ENCODE measurements around the gene APCDD1. TPM values are rescaled to one million over a fixed set of nuclear protein-coding genes. Genes with fewer than 3 reads are reported as not detected.

Gene APCDD1
- total and polyA plus RNA-seq, 2 experiments from 2014 or later = 69.6 to 114 TPM

DNA sequence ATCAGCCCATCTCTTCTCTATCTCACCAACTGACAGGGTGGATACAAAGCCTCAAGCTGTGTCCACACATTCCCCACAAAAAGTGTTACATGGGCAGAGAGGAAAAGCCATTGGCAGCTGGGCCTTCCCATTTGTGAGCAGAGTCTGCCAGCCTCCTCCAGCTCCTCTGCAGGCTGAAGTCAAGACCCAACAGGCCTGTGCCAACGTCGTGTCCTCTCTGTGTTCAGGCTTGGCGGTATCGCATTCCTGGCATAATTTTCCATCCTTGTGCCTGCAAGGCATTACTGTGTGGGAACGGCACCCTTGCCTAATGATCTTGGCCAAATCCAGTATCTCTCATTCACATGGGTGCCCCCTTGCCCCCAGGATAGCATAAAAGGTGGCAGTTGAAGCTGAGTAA is 41.5 kb upstream of the APCDD1 start:
- H3K4me3 ChIP-seq = no peak overlapping the region
- no peaks in the 10 kb centered on the region for H3K36me3 ChIP-seq (replicated peaks; ENCODE audit: insufficient read depth, low read depth)
- H2AFZ ChIP-seq = no peak overlapping the region
- H3K79me2 ChIP-seq = no peaks in the 10 kb centered on the region
- no peak for DNase-seq (ENCODE audit: low spot score)
- no peak overlapping the region for H3K27ac ChIP-seq
- no peak for TF ChIP-seq EZH2phosphoT487 (IDR thresholded peaks at IDR 0.05; ENCODE audit: low read depth, severe bottlenecking, unreplicated experiment)
- H3K9me2 ChIP-seq (replicated peaks; ENCODE audit: insufficient read depth) = no peaks in the 10 kb centered on the region
- no peaks in the 10 kb centered on the region for H3K9me3 ChIP-seq (ENCODE audit: low read depth)
- H4K20me1 ChIP-seq (ENCODE audit: insufficient read depth, poor library complexity, severe bottlenecking) = no peaks in the 10 kb centered on the region
- H3K4me1 ChIP-seq (ENCODE audit: insufficient read depth) = no peaks in the 10 kb centered on the region
- WGBS (ENCODE audit: low lambda C conversion rate, missing lambda C conversion rate) = 70% methylated on average over 5 of the region's 5 CpGs
- H3K4me2 ChIP-seq = no peak overlapping the region
- H3K27me3 ChIP-seq = no peaks in the 10 kb centered on the region

DNA sequence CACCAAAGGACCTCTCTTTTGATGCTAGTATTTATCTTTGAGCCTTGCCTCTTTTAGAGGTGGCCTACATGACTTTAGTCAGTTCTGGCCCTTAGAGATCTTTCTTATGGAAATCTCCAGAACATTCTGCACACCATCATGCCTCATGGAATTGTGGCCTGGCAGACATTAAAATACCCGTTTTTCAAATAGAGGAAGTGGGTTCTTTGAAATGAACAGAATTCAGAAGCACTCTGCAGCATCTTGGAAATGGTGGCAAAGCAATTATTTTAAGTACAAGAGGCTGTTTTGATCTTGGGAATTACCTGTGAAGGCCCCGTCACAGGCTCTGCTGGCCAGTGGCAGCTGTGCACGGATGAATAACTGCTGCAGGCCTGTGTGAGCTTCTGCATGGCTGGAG is 40.7 kb upstream of the APCDD1 start:
- no peak overlapping the region for H3K4me2 ChIP-seq
- no peaks in the 10 kb centered on the region for H3K79me2 ChIP-seq
- no peaks in the 10 kb centered on the region for H3K27me3 ChIP-seq
- no peaks in the 10 kb centered on the region for H3K36me3 ChIP-seq (replicated peaks; ENCODE audit: insufficient read depth, low read depth)
- no peak overlapping the region for H3K4me3 ChIP-seq
- no peak for DNase-seq (ENCODE audit: low spot score)
- TF ChIP-seq EZH2phosphoT487 (IDR thresholded peaks at IDR 0.05; ENCODE audit: low read depth, severe bottlenecking, unreplicated experiment) = no peak
- TF ChIP-seq, protein P1, sequence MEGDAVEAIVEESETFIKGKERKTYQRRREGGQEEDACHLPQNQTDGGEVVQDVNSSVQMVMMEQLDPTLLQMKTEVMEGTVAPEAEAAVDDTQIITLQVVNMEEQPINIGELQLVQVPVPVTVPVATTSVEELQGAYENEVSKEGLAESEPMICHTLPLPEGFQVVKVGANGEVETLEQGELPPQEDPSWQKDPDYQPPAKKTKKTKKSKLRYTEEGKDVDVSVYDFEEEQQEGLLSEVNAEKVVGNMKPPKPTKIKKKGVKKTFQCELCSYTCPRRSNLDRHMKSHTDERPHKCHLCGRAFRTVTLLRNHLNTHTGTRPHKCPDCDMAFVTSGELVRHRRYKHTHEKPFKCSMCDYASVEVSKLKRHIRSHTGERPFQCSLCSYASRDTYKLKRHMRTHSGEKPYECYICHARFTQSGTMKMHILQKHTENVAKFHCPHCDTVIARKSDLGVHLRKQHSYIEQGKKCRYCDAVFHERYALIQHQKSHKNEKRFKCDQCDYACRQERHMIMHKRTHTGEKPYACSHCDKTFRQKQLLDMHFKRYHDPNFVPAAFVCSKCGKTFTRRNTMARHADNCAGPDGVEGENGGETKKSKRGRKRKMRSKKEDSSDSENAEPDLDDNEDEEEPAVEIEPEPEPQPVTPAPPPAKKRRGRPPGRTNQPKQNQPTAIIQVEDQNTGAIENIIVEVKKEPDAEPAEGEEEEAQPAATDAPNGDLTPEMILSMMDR (IDR thresholded peaks at IDR 0.05; ENCODE audit: poor library complexity) = no peak
- no peak for TF ChIP-seq EZH2 (IDR thresholded peaks at IDR 0.05; ENCODE audit: borderline replicate concordance)
- H3K9me2 ChIP-seq (replicated peaks; ENCODE audit: insufficient read depth) = no peaks in the 10 kb centered on the region
- H2AFZ ChIP-seq = no peak overlapping the region
- 84% methylated on average over 3 of the region's 3 CpGs for WGBS (ENCODE audit: low lambda C conversion rate, missing lambda C conversion rate)
- no peaks in the 10 kb centered on the region for H4K20me1 ChIP-seq (ENCODE audit: insufficient read depth, poor library complexity, severe bottlenecking)
- no peaks in the 10 kb centered on the region for H3K4me1 ChIP-seq (ENCODE audit: insufficient read depth)
- no peaks in the 10 kb centered on the region for H3K9me3 ChIP-seq (ENCODE audit: low read depth)
- H3K27ac ChIP-seq = no peak overlapping the region

DNA sequence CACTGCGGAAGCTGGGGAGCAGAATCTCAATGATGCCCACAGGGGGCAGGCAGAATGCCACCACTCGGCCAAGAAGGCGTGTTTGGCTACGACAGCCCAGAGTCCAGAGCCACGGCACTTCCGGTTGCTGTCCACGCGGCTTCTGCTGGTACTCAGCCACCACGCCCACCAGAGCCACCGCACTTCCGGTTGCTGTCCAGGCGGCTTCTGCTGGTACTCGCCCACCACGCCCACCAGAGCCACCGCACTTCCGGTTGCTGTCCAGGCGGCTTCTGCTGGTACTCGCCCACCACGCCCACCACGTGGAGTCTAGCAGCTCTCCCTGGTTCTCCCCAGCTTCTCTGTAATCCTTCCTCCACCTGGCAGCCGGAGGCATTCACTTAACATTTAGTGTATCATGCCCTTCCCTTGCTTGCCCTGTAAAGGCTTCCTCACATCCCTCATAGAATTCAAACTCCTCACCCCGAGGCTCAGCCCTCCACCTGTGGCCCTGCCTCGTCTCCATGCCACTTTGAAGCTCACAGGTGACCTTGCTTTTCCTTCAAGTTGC is 40.1 kb upstream of the APCDD1 start:
- Histone ChIP-seq H2AFZ (no peak overlapping the region), H3K27ac (no peak overlapping the region), H3K4me1 (ENCODE audit: insufficient read depth) (no peaks in the 10 kb centered on the region), H4K20me1 (ENCODE audit: insufficient read depth, poor library complexity, severe bottlenecking) (no peaks in the 10 kb centered on the region), H3K79me2 (no peaks in the 10 kb centered on the region), H3K27me3 (no peaks in the 10 kb centered on the region), H3K4me2 (no peak overlapping the region), H3K4me3 (no peak overlapping the region), H3K9me3 (ENCODE audit: low read depth) (no peaks in the 10 kb centered on the region), H3K36me3 (replicated peaks; ENCODE audit: insufficient read depth, low read depth) (no peaks in the 10 kb centered on the region), H3K9me2 (replicated peaks; ENCODE audit: insufficient read depth) (no peaks in the 10 kb centered on the region)
- 97% methylated on average over 22 of the region's 23 CpGs for WGBS (ENCODE audit: low lambda C conversion rate, missing lambda C conversion rate)
- DNase-seq (ENCODE audit: low spot score) = no peak
- no peak for TF ChIP-seq EZH2phosphoT487 (IDR thresholded peaks at IDR 0.05; ENCODE audit: low read depth, severe bottlenecking, unreplicated experiment)
- TF ChIP-seq, protein P1 (IDR thresholded peaks at IDR 0.05; ENCODE audit: poor library complexity) = no peak
- no peak for TF ChIP-seq EZH2 (IDR thresholded peaks at IDR 0.05; ENCODE audit: borderline replicate concordance)

DNA sequence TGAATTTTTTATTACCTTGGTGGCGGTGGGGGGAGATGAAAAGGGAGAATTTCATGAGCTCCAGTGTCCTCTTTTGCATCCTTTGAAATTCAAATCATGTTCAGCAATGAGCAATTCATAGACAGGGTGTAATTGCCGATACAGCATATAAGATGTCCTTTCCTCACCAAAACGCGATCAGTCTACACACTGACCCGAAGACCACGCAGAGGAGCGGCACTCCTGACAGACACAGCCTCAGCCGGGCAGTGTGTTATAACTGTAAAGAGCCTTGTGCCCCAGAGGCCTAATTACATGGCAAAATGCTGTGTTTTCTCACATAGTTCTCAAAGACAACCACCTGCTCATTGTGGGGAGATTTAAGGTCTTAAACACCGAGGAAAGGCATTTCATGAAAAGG is 38.4 kb upstream of the APCDD1 start:
- no peaks in the 10 kb centered on the region for H3K9me2 ChIP-seq (replicated peaks; ENCODE audit: insufficient read depth)
- no peaks in the 10 kb centered on the region for H3K4me1 ChIP-seq (ENCODE audit: insufficient read depth)
- H3K27ac ChIP-seq = no peak overlapping the region
- H3K79me2 ChIP-seq = no peaks in the 10 kb centered on the region
- no peak overlapping the region for H2AFZ ChIP-seq
- TF ChIP-seq, protein P1 (IDR thresholded peaks at IDR 0.05; ENCODE audit: poor library complexity) = no peak
- TF ChIP-seq EZH2 (IDR thresholded peaks at IDR 0.05; ENCODE audit: borderline replicate concordance) = no peak
- TF ChIP-seq EZH2phosphoT487 (IDR thresholded peaks at IDR 0.05; ENCODE audit: low read depth, severe bottlenecking, unreplicated experiment) = no peak
- no peak for DNase-seq (ENCODE audit: low spot score)
- no peaks in the 10 kb centered on the region for H3K36me3 ChIP-seq (replicated peaks; ENCODE audit: insufficient read depth, low read depth)
- 83% methylated on average over 9 of the region's 9 CpGs for WGBS (ENCODE audit: low lambda C conversion rate, missing lambda C conversion rate)
- no peak overlapping the region for H3K4me3 ChIP-seq
- no peaks in the 10 kb centered on the region for H4K20me1 ChIP-seq (ENCODE audit: insufficient read depth, poor library complexity, severe bottlenecking)
- no peaks in the 10 kb centered on the region for H3K9me3 ChIP-seq (ENCODE audit: low read depth)
- no peaks in the 10 kb centered on the region for H3K27me3 ChIP-seq
- H3K4me2 ChIP-seq = no peak overlapping the region

All from hepatocyte (in vitro differentiated cells).